Right lobe of liver (tissue), 6 donors: ENCODE results near the gene TOR3A. TPM values are rescaled to one million over a fixed set of nuclear protein-coding genes. Genes with fewer than 3 reads are reported as not detected.
A peak's percentile ranks its signal among the peaks of the same experiment; 100 is the strongest.

Experiments
- ATAC-seq, 4 donors: fragments of 200-7000 bp; cut with Tn5 transposase; one replicate each; pipeline ENCODE4 v1.9.1; 2020; ENCODE audit warnings: mild to moderate bottlenecking in 4 of 4, moderate library complexity in 4 of 4
- DNase-seq, 3 donors: peaks; one replicate each; pipeline ENCODE4 v3.0.0-alpha.2; 2020
- H3K27ac ChIP-seq, 3 donors: fragments of 200-600 bp; one replicate each; pipeline ENCODE4 v1.8.0; 2022
- H3K27me3 ChIP-seq, 2 donors: fragments of 200-600 bp; one replicate each; pipeline ENCODE4 v1.8.0; 2022
- H3K36me3 ChIP-seq, 4 donors: fragments of 200-600 bp; sonication (generic) in 1 of 4; one replicate each; pipeline versions ENCODE4 v1.5.1 to v1.8.0; 2017 to 2022; ENCODE audit warnings: control low read depth in 1 of 4
- H3K4me1 ChIP-seq, 4 donors: fragments of 200-600 bp; sonication (generic) in 1 of 4; one replicate each; pipeline versions ENCODE4 v1.5.1 to v1.8.0; 2017 to 2022; ENCODE audit warnings: control low read depth in 1 of 4
- H3K4me3 ChIP-seq, 3 donors: fragments of 200-600 bp; one replicate each; pipeline ENCODE4 v1.8.0; 2022
- H3K9me3 ChIP-seq, 4 donors: fragments of 200-600 bp; sonication (generic) in 1 of 4; one replicate each; pipeline versions ENCODE4 v1.5.1 to v1.8.0; 2017 to 2022; ENCODE audit warnings: control low read depth in 1 of 4
- POLR2A ChIP-seq: fragments of 450-650 bp; IDR thresholded peaks from one replicate; pipeline ENCODE4 v1.6.1; 2017; ENCODE audit warnings: antibody characterized with exemption, mild to moderate bottlenecking
- WGBS: methylation state at CpG from one replicate; pipeline ENCODE4 v1.1.6; 2018; ENCODE audit warnings: low coverage, low lambda C conversion rate; ENCODE audit not compliant: insufficient coverage; ENCODE audit errors: missing lambda C conversion rate; 5-methylcytosine and 5-hydroxymethylcytosine counted together
- intact Hi-C, 2 donors: fragments of 100-400 bp; cut with DNase I; formaldehyde crosslinking; loops; one replicate each; pipeline versions ENCODE4 v1.11.2 to v1.14.1; 2022
- total RNA-seq, 6 experiments: library from RNA; depleted of rRNA in 2 of 6; stranded (reverse); fragments of >200 nt in 2 of 6; fragmentation: NEBNext Ultra II Directional in 3 of 6; extraction: Animal tissue kit (Norgen Biotek cat#: 25700) in 3 of 6; gene quantifications; one replicate each; pipeline versions ENCODE4 v1.1.0 to v1.2.4, GENCODE V29; 2016 to 2023
- TF ChIP-seq, protein P1 (sequence below), 4 donors: fragments of 200-600 bp in 3 of 4; fragments of 450-650 bp in 1 of 4; IDR thresholded peaks; one replicate each; pipeline versions ENCODE4 v1.5.1 to v1.8.0; 2016 to 2022; ENCODE audit warnings: antibody characterized with exemption in 4 of 4, mild to moderate bottlenecking in 2 of 4
- donor health status: DM: no; HTN: yes; CAD: no.
- donor health status: DM: no; HTN: no; CAD: no.
- donor health status: DM: no; HTN: no; CAD: no.
- donor health status: DM: no; HTN: yes; CAD: no.
- donor health status: DM: no; HTN: yes; CAD: no.

TOR3A gene
- total RNA-seq, 6 experiments from 2014 or later, result 4.7 to 52.8 (median 13.1) TPM

DNA sequence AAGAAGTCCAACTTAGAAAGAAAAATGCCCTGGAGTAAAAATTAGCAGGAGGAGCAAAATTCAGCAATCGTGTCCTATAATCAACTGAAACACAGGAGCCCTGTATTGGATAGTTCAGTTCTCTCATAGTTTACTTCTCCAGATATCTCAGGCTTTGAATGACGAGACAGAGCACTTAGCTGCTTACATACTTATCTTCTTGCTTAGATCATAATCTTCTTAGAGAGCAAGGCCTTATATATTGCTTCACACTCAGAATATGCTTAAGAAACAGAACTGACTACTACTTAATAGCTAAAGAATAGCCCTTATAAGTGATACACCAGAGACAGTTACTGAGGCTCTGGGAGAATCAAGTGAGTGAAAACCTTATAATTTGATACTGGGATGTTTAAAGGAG lies 38.9 kb downstream of the TOR3A start:
- ATAC-seq, result peak in 1 of 4 donors; percentile 11
- WGBS, result 58% methylated on average over 2 of the region's 2 CpGs
- Histone ChIP-seq H3K4me3 (no peak overlapping the region), H3K36me3 (peaks cover 0 to 18% (median 0%) of the 10 kb centered on the region in 4 donors), H3K27ac (no peak overlapping the region), H3K9me3 (no peaks in the 10 kb centered on the region), H3K27me3 (no peaks in the 10 kb centered on the region), H3K4me1 (peaks cover 0 to 12% (median 3%) of the 10 kb centered on the region in 4 donors)
- no peak for DNase-seq
- no peak for TF ChIP-seq POLR2A
- TF ChIP-seq, protein P1, sequence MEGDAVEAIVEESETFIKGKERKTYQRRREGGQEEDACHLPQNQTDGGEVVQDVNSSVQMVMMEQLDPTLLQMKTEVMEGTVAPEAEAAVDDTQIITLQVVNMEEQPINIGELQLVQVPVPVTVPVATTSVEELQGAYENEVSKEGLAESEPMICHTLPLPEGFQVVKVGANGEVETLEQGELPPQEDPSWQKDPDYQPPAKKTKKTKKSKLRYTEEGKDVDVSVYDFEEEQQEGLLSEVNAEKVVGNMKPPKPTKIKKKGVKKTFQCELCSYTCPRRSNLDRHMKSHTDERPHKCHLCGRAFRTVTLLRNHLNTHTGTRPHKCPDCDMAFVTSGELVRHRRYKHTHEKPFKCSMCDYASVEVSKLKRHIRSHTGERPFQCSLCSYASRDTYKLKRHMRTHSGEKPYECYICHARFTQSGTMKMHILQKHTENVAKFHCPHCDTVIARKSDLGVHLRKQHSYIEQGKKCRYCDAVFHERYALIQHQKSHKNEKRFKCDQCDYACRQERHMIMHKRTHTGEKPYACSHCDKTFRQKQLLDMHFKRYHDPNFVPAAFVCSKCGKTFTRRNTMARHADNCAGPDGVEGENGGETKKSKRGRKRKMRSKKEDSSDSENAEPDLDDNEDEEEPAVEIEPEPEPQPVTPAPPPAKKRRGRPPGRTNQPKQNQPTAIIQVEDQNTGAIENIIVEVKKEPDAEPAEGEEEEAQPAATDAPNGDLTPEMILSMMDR (IDR thresholded peaks at IDR 0.05), result no peak
- intact Hi-C loops, result loop anchor here in 1 of 2 donors (10.0 kb wide), 1 partner anchor 64 kb away; no protein-coding TSS in a partner anchor

DNA sequence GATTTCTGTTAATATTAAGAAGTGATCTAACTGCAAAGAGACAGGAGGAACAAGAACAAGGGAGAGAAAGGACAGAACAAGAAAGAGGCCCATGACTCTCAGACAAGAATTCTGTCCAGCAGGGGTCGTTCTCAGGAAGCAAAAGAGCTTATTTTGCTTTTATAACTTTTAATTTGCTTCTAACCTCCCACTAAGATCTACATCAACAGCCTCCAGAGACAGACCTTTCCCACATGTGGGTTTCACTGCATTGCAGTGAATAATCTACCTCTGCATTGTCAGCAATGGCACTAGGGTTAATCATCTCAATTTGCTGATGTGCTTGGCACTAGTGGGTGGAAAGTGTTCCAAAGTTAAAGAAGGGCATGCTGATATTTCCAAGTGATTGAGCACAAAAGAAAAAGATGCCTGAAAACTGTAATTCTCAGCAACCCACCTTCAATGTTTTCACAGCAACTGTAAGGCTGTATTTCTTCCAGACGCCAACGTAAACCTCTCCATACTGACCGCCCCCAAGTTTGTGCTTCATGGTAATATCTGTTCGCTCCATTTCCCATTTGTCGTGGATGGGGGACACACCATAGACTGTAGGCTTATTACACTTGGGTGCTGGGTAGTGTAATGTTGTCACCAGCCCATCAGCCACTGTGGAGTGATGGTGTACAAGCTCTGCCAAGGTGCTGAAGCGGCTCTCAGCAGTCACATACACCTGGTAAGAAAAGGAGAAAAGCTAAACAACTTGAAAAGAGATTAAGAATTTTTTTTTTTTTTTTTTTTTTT lies 39.5 kb downstream of the TOR3A start:
- no peaks in the 10 kb centered on the region for H3K27me3 ChIP-seq
- 75% methylated on average over 4 of the region's 7 CpGs for WGBS
- peaks cover 0 to 17% (median 5%) of the 10 kb centered on the region in 4 donors for H3K4me1 ChIP-seq
- H3K36me3 ChIP-seq, result peaks cover 0 to 18% (median 0%) of the 10 kb centered on the region in 4 donors
- H3K4me3 ChIP-seq, result no peak overlapping the region
- TF ChIP-seq, protein P1 (IDR thresholded peaks at IDR 0.05), result peak; percentile 65 to 68 (median 66)
- no peak for TF ChIP-seq POLR2A
- no peak for DNase-seq
- H3K27ac ChIP-seq, result no peak overlapping the region
- peak; percentile 70 to 83 (median 76) for ATAC-seq
- H3K9me3 ChIP-seq, result no peaks in the 10 kb centered on the region
- intact Hi-C loops, result loop anchor here in 1 of 2 donors (10.0 kb wide), 1 partner anchor 63 kb away; no protein-coding TSS in a partner anchor

DNA sequence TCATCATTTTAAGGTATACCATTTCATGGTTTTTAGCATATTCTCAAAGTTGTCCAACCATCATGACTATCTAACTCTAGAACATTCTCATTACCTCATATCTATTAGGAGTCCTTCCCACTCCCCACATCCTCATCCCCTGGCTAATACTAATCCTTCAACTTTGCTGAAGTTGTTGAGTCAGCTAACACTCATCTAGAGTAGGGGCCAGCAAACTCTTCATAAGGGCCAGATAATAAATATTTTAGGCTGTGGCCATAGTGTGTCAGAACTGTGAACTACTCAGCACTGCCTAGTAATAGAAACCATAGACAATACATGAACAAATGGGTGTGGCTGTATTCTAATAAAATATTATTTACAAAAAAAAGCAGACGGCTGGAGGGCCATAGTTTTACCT lies 43.0 kb downstream of the TOR3A start:
- ATAC-seq (no peak), DNase-seq (no peak)
- intact Hi-C loops, result loop anchor here in 1 of 2 donors (10.0 kb wide), 1 partner anchor 60 kb away; no protein-coding TSS in a partner anchor
- Histone ChIP-seq H3K9me3 (no peaks in the 10 kb centered on the region), H3K4me3 (no peak overlapping the region), H3K36me3 (no peaks in the 10 kb centered on the region), H3K27ac (no peak overlapping the region), H3K4me1 (peaks cover 0 to 33% (median 14%) of the 10 kb centered on the region in 4 donors), H3K27me3 (no peaks in the 10 kb centered on the region)
- WGBS, result 100% methylated on average over 1 of the region's 1 CpG
- TF ChIP-seq POLR2A, result no peak
- TF ChIP-seq, protein P1 (IDR thresholded peaks at IDR 0.05), result no peak

DNA sequence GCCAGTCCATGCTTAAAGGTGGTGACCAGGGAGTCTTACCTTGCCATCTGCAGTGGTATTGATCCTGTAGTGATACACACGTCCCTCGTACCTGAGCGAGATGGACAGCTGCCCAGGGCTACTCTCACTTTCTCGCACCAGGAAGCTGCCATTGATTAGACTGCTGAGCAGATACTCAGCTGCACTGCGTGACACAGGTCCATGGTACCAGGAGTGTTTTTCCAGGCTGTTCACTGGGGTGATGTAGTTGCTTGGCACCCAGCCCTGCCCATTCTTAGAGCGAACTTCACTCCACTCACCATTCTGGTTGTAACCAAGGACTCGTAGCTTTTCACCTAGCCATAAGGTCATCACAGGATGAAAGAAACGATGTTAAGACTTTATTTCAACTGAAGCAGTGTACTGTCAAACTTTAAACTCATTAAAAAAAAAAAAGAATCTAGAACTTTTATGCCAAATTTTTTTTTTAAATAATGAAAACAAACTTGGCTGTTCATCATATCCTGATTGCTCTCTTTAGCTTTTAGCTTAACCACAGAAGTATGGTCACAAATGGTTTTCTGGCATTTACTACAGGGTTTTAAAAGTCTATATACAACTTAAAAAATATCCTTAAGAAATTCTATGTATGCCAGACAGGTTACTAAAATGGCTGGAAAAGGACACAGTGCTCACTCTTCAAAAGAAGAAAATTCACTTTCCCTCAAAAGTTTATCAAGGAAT lies 44.6 kb downstream of the TOR3A start:
- intact Hi-C loops, result loop anchor here in 1 of 2 donors (10.0 kb wide), 1 partner anchor 58 kb away; no protein-coding TSS in a partner anchor

More for the DNA sequence above, 44.6 kb downstream of the TOR3A start:
- DNase-seq (peak; percentile 80 to 88 (median 88)), ATAC-seq (peak; percentile 81 to 88 (median 84))
- no peaks in the 10 kb centered on the region for H3K27me3 ChIP-seq
- no peak overlapping the region for H3K4me3 ChIP-seq
- H3K36me3 ChIP-seq, result no peaks in the 10 kb centered on the region
- WGBS, result 22% methylated on average over 5 of the region's 8 CpGs
- no peaks in the 10 kb centered on the region for H3K9me3 ChIP-seq
- H3K4me1 ChIP-seq, result peaks cover 0 to 35% (median 14%) of the 10 kb centered on the region in 4 donors
- TF ChIP-seq, protein P1 (IDR thresholded peaks at IDR 0.05), result no peak
- TF ChIP-seq POLR2A, result no peak
- peak overlapping the region; percentile 36 to 45 (median 38) for H3K27ac ChIP-seq
